Right atrium auricular region (tissue), 2 donors: Measurements from ENCODE around the gene NCEH1. TPM values are rescaled to one million over a fixed set of nuclear protein-coding genes. Genes with fewer than 3 reads are reported as not detected.

Experiments used
- DNase-seq: peaks from one replicate; pipeline ENCODE4 v3.0.0-alpha.2; 2019; ENCODE audit warnings: low spot score
- H3K27ac ChIP-seq, 2 donors: fragments of 200-600 bp; sonication (generic); 1 replicate in 1 of 2; 2 replicates in 1 of 2; pipeline ENCODE4 v1.5.1; 2016 to 2019
- H3K27me3 ChIP-seq, 2 donors: fragments of 200-600 bp; sonication (generic); one replicate each; pipeline versions ENCODE4 v1.5.1 to v1.6.0; 2017 to 2019
- H3K36me3 ChIP-seq: fragments of 200-600 bp; sonication (generic); one replicate; pipeline ENCODE4 v1.5.1; 2016
- H3K4me1 ChIP-seq, 2 donors: fragments of 200-600 bp; sonication (generic); one replicate each; pipeline versions ENCODE4 v1.5.1 to v1.6.0; 2017 to 2019
- H3K4me3 ChIP-seq, 2 donors: fragments of 200-600 bp; sonication (generic); 1 replicate in 1 of 2; 2 replicates in 1 of 2; pipeline ENCODE4 v1.5.1; 2017 to 2019; ENCODE audit warnings: mild to moderate bottlenecking in 1 of 2, moderate library complexity in 1 of 2
- H3K9me3 ChIP-seq, 2 donors: fragments of 200-600 bp; sonication (generic); one replicate each; pipeline ENCODE4 v1.5.1; 2019
- CTCF ChIP-seq, 2 donors: fragments of 200-600 bp; sonication (generic); IDR thresholded peaks; one replicate each; pipeline ENCODE4 v1.5.1; 2019; ENCODE audit warnings: antibody characterized with exemption in 2 of 2
- total RNA-seq, 2 donors: library from RNA; depleted of rRNA; stranded (reverse); fragments of >200 nt; gene quantifications; one replicate each; pipeline ENCODE4 v1.1.0, GENCODE V29; 2016

NCEH1 gene
- total RNA-seq, 2 donors from 2014 or later: 14.3 to 21.1 TPM

GRCh38 chr3:172608575-172608974, 102.3 kb downstream of the NCEH1 start:
- no peak for DNase-seq
- H3K27ac ChIP-seq: no peak overlapping the region
- H3K4me1 ChIP-seq: peaks cover 0 to 5% of the 10 kb centered on the region in 2 donors
- no peaks in the 10 kb centered on the region for H3K9me3 ChIP-seq
- no peaks in the 10 kb centered on the region for H3K27me3 ChIP-seq
- H3K36me3 ChIP-seq: no peaks in the 10 kb centered on the region
- H3K4me3 ChIP-seq: no peak overlapping the region
- no peak for TF ChIP-seq CTCF (IDR thresholded peaks at IDR 0.05)

GRCh38 chr3:172607305-172608121, 103.4 kb downstream of the NCEH1 start:
- TF ChIP-seq CTCF (IDR thresholded peaks at IDR 0.05): no peak
- H3K27me3 ChIP-seq: no peaks in the 10 kb centered on the region
- no peak for DNase-seq
- H3K4me1 ChIP-seq: peaks cover 0 to 5% of the 10 kb centered on the region in 2 donors
- peak overlapping the region in 1 of 2 donors; percentile 37 for H3K27ac ChIP-seq
- no peak overlapping the region for H3K4me3 ChIP-seq
- H3K36me3 ChIP-seq: no peaks in the 10 kb centered on the region
- H3K9me3 ChIP-seq: no peaks in the 10 kb centered on the region

- Histone ChIP-seq H3K4me3 (no peak overlapping the region), H3K27ac (no peak overlapping the region), H3K4me1 (peaks cover 0 to 5% of the 10 kb centered on the region in 2 donors), H3K9me3 (no peaks in the 10 kb centered on the region), H3K36me3 (no peaks in the 10 kb centered on the region), H3K27me3 (no peaks in the 10 kb centered on the region)
- no peak for DNase-seq
- no peak for TF ChIP-seq CTCF (IDR thresholded peaks at IDR 0.05)
Observed at GRCh38 chr3:172606021-172606420, 104.8 kb downstream of the NCEH1 start.

GRCh38 chr3:172604895-172605646, 105.8 kb downstream of the NCEH1 start:
- Histone ChIP-seq H3K4me1 (peaks cover 0 to 5% of the 10 kb centered on the region in 2 donors), H3K9me3 (no peaks in the 10 kb centered on the region), H3K4me3 (no peak overlapping the region), H3K27me3 (no peaks in the 10 kb centered on the region), H3K36me3 (no peaks in the 10 kb centered on the region), H3K27ac (no peak overlapping the region)
- DNase-seq: no peak
- no peak for TF ChIP-seq CTCF (IDR thresholded peaks at IDR 0.05)

GRCh38 chr3:172601066-172601832, 109.6 kb downstream of the NCEH1 start:
- no peaks in the 10 kb centered on the region for H3K9me3 ChIP-seq
- no peak overlapping the region for H3K27ac ChIP-seq
- no peaks in the 10 kb centered on the region for H3K36me3 ChIP-seq
- no peak for DNase-seq
- no peak overlapping the region for H3K4me3 ChIP-seq
- H3K4me1 ChIP-seq: no peaks in the 10 kb centered on the region
- no peaks in the 10 kb centered on the region for H3K27me3 ChIP-seq
- no peak for TF ChIP-seq CTCF (IDR thresholded peaks at IDR 0.05)
